Measurements from ENCODE around the gene RARG. TPM values are rescaled to one million over a fixed set of nuclear protein-coding genes. Genes with fewer than 3 reads are reported as not detected.
A peak's percentile ranks its signal among the peaks of the same experiment; 100 is the strongest.
"Not testable (repeated sequence)": the region's sequence is repeated elsewhere in the genome, so short reads cannot be mapped to it uniquely, and the experiment has no call there.

RARG gene
- total RNA-seq, 1 experiment from 2014 or later: 77.2 TPM

DNA sequence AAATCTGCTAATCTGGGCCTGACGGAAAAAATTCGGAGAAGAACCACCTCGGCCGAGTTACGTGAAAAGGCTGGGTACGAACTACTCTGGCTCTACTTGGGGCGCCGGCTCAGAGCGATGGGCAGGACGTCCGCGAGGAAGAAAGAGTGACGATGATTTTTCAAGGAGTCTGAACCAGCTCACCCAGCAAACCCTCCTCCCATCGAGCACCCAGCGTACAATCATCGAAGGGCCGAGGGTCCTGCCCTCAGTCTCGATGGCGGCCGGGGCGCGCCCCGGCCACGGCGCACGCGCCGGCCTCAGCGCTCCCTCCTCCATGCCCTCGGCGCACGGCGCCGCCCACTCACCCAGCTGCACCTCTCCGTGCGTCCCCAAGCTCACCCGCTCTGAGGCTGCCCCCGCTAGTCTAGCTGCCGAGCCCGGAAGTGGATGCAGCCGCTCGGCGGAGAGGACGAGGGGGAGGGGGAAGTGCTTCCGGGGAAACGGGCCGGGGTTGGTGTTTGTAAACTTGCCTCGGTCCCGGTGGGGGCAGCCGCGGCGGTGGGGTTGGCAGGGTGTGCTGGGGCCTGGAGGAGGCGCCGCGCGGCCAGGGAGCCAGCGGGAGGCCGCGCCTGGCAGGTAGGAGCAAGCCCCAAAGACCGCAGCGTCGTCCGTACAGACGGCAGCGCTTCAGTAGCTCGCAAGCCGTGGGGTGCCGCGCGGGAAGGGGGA is 51.6 kb downstream of the RARG start, which contains the start of the genes CSAD and ZNF740 (continued):
- TF ChIP-seq, protein P1, sequence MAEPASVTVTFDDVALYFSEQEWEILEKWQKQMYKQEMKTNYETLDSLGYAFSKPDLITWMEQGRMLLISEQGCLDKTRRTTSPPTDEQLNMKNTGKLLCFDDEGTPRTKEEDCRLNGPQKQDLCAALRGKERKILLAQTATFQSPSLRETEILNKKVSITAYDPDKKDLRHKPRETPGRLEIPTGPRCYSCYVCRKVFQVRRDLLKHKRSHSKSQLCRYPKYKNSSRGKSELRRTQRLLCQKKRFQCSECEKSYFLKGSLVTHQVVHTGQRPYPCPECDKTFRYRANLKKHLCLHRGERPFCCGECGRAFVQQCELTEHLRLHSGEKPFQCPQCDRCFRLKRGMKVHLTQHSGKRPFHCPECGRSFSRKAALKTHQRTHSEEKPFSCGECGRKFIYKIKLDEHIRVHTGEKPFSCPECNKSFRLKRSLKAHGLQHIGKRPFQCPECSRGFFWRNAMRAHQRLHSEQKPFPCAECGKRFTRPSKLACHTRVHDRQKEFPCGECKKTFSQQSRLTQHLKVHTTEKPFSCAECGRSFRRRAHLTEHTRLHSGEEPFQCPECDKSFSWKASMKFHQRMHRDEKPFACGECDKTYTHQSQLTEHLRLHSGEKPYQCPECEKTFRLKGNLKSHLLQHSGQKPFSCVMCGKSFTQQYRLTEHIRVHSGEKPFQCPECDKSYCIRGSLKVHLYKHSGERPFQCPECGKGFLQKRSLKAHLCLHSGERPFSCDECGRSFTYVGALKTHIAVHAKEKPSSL (CRISPR knock-in tag; conservative IDR thresholded peaks at IDR 0.05): no peak
- TF ChIP-seq FOXP1 (CRISPR knock-in tag; IDR thresholded peaks at IDR 0.05; ENCODE audit: borderline replicate concordance): peak; percentile 16; the same call in 1 of the 2 replicates
- TF ChIP-seq, protein P2, sequence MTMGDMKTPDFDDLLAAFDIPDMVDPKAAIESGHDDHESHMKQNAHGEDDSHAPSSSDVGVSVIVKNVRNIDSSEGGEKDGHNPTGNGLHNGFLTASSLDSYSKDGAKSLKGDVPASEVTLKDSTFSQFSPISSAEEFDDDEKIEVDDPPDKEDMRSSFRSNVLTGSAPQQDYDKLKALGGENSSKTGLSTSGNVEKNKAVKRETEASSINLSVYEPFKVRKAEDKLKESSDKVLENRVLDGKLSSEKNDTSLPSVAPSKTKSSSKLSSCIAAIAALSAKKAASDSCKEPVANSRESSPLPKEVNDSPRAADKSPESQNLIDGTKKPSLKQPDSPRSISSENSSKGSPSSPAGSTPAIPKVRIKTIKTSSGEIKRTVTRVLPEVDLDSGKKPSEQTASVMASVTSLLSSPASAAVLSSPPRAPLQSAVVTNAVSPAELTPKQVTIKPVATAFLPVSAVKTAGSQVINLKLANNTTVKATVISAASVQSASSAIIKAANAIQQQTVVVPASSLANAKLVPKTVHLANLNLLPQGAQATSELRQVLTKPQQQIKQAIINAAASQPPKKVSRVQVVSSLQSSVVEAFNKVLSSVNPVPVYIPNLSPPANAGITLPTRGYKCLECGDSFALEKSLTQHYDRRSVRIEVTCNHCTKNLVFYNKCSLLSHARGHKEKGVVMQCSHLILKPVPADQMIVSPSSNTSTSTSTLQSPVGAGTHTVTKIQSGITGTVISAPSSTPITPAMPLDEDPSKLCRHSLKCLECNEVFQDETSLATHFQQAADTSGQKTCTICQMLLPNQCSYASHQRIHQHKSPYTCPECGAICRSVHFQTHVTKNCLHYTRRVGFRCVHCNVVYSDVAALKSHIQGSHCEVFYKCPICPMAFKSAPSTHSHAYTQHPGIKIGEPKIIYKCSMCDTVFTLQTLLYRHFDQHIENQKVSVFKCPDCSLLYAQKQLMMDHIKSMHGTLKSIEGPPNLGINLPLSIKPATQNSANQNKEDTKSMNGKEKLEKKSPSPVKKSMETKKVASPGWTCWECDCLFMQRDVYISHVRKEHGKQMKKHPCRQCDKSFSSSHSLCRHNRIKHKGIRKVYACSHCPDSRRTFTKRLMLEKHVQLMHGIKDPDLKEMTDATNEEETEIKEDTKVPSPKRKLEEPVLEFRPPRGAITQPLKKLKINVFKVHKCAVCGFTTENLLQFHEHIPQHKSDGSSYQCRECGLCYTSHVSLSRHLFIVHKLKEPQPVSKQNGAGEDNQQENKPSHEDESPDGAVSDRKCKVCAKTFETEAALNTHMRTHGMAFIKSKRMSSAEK (CRISPR knock-in tag; IDR thresholded peaks at IDR 0.05; ENCODE audit: borderline replicate concordance): no peak
- peak; percentile 88 for TF ChIP-seq NR2C2 (CRISPR knock-in tag; IDR thresholded peaks at IDR 0.05)
- no peak for TF ChIP-seq NFYB (CRISPR knock-in tag; conservative IDR thresholded peaks at IDR 0.05; ENCODE audit: low read depth)
- no peak for TF ChIP-seq OVOL2 (CRISPR knock-in tag; IDR thresholded peaks at IDR 0.05; ENCODE audit: borderline replicate concordance)
- TF ChIP-seq, protein P3, sequence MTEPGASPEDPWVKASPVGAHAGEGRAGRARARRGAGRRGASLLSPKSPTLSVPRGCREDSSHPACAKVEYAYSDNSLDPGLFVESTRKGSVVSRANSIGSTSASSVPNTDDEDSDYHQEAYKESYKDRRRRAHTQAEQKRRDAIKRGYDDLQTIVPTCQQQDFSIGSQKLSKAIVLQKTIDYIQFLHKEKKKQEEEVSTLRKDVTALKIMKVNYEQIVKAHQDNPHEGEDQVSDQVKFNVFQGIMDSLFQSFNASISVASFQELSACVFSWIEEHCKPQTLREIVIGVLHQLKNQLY (CRISPR knock-in tag; IDR thresholded peaks at IDR 0.05): no peak
- TF ChIP-seq, protein P4, sequence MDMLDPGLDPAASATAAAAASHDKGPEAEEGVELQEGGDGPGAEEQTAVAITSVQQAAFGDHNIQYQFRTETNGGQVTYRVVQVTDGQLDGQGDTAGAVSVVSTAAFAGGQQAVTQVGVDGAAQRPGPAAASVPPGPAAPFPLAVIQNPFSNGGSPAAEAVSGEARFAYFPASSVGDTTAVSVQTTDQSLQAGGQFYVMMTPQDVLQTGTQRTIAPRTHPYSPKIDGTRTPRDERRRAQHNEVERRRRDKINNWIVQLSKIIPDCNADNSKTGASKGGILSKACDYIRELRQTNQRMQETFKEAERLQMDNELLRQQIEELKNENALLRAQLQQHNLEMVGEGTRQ (CRISPR knock-in tag; IDR thresholded peaks at IDR 0.05): peak; percentile 25; the same call in 1 of the 2 replicates

DNA sequence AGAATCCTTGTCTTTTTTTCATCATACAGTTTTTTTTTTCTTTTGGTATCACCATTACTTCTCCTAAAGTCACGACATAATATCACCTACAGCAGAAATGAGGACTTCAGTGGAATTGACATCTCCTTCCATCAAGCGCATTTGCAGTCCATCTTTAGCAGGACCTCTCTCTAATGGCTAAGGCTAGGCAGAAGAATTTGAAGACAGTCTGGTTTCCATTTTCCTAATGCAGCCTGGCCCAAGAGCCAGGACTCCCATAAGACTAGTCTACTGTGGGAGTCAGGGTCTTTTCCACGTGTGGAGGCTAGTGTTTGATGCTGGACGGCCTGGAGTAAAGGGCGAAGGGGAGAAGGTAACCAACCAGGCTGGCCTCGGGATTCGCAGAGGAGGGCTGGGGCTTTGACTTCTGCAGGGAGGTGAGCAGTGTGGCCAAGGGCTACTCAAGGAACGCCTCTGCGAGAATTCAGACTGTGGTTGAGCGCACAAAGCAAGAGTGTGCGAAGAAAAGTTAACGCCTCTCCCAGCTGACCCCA is 52.3 kb downstream of the RARG start:
- CTCF ChIA-PET: interaction anchor here (0.7 to 3.4 kb wide), 18 partner anchors 9 to 172 kb away, joined by 3 to 37 read pairs (median 6); partner anchors contain the start of genes AAAS, ESPL1, MYG1 and PFDN5
- POLR2A ChIA-PET: interaction anchor here (0.7 to 1.7 kb wide), 7 partner anchors 9 to 131 kb away, joined by 3 to 9 read pairs (median 3); partner anchors contain the start of genes PFDN5 and SPRYD3
- Mint-ChIP-seq H3K27ac (peak overlapping the region; percentile 93), H3K9me3 (no peaks in the 10 kb centered on the region), H3K36me3 (peaks cover 21% of the 10 kb centered on the region), H3K4me3 (peak overlapping the region; percentile 83), H3K4me1 (peaks cover 29% of the 10 kb centered on the region), H3K27me3 (ENCODE audit: low read depth) (peaks cover 54% of the 10 kb centered on the region)
- peak; percentile 35 for DNase-seq (ENCODE audit: low spot score)
- TF ChIP-seq, protein P4 (CRISPR knock-in tag; IDR thresholded peaks at IDR 0.05): no peak
- no peak for TF ChIP-seq GTF2I (CRISPR knock-in tag; conservative IDR thresholded peaks at IDR 0.05)
- no peak for TF ChIP-seq ZNF263 (CRISPR knock-in tag; IDR thresholded peaks at IDR 0.05; ENCODE audit: low read depth)
- no peak for TF ChIP-seq PRRX2 (CRISPR knock-in tag; IDR thresholded peaks at IDR 0.05)
- TF ChIP-seq HMGA2 (CRISPR knock-in tag; IDR thresholded peaks at IDR 0.05): no peak
- TF ChIP-seq RORB (CRISPR knock-in tag; IDR thresholded peaks at IDR 0.05): no peak
- peak; percentile 4 for ATAC-seq

DNA sequence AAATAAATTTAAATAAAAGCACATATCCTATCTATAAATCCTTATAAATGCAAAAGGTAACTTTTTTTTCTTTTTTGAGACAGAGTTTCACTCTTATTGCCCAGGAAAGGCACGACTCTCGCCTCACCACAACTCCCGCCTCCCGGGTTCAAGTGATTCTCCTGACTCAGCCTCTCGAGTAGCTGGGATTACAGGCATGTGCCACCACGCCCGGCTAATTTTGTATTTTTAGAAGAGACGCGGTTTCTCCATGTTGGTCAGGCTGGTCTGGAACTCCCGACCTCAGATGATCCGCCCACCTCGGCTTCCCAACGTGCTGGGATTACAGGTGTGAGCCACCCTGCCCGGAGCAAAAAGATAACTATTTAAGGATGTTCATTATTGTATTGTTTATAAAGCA is 53.2 kb downstream of the RARG start:
- Mint-ChIP-seq H3K27me3 (ENCODE audit: low read depth) (peaks cover 64% of the 10 kb centered on the region), H3K4me3 (peak overlapping the region; percentile 83), H3K36me3 (peaks cover 16% of the 10 kb centered on the region), H3K4me1 (peaks cover 30% of the 10 kb centered on the region)
- CTCF ChIA-PET: interaction anchor here (3.4 to 4.7 kb wide), 2 partner anchors 19 kb away, joined by 37 to 70 read pairs; no protein-coding TSS in a partner anchor
- ATAC-seq; DNase-seq (ENCODE audit: low spot score); H3K9me3 Mint-ChIP-seq; POLR2A ChIA-PET; H3K27ac Mint-ChIP-seq: not testable (repeated sequence)

DNA sequence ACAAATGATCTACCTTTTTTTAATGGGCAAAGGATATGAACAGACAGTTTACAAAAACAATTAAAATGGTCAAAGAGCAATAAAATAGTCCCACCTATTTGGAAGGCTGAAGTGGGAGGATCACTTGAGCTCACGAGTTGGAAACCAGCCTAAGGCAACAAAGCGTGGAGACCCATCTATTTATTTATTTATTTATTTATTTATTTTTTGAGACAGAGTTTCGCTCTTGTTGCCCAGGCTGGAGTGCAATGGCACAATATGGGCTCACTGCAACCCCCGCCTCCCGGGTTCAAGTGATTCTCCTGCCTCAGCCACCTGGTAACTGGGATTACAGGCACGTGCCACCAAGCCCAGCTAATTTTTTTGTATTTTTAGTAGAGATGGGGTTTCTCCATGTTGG is 54.6 kb downstream of the RARG start:
- ChIA-PET POLR2A (interaction anchor here (0.7 kb wide), 1 partner anchor 12 kb away, joined by 3 read pairs; no protein-coding TSS in a partner anchor), CTCF (interaction anchor here (1.0 to 4.7 kb wide), 5 partner anchors 12 to 130 kb away, joined by 3 to 70 read pairs (median 6); no protein-coding TSS in a partner anchor)
- DNase-seq (ENCODE audit: low spot score); H3K36me3 Mint-ChIP-seq; H3K27ac Mint-ChIP-seq; H3K4me3 Mint-ChIP-seq; ATAC-seq; H3K9me3 Mint-ChIP-seq: not testable (repeated sequence)
- peaks cover 78% of the 10 kb centered on the region for H3K27me3 Mint-ChIP-seq (ENCODE audit: low read depth)
- peaks cover 28% of the 10 kb centered on the region for H3K4me1 Mint-ChIP-seq
